GM19395 (cell line): Measurements from ENCODE around the gene PYGM.

Experiments
- ATAC-seq: cut with Tn5 transposase; IDR thresholded peaks from one replicate; pipeline ENCODE4 v1.9.1; 2021; ENCODE audit warnings: mild to moderate bottlenecking, moderate library complexity; ENCODE audit not compliant: unreplicated experiment

PYGM gene

GRCh38 chr11:64697663-64698375 lies 62.0 kb downstream of the PYGM start:
- no peak for ATAC-seq
